HCT116 (cell line): ENCODE measurements around the gene CDH4. TPM values are rescaled to one million over a fixed set of nuclear protein-coding genes. Genes with fewer than 3 reads are reported as not detected.

Source experiments
- ATAC-seq: fragments of 200-7000 bp; cut with Tn5 transposase; 2 replicates; pipeline ENCODE4 v1.9.1; 2020; ENCODE audit warnings: mild to moderate bottlenecking, moderate library complexity
- BruUV-seq: library from RNA; stranded (reverse); fragments of 400-500 nt; replicated peaks from 2 replicates; lab custom pipeline; 2021; lab: Mats Ljungman, UMichigan
- CTCF ChIA-PET: fragments of 300-600 bp; sonication (Branson Sonifier 250); formaldehyde crosslinking; loops from one replicate; lab custom pipeline; 2021; ENCODE audit warnings: antibody characterized with exemption; lab: Charles Lee
- POLR2A ChIA-PET: fragments of 300-600, 350-600 bp; sonication (Branson Sonifier 250); formaldehyde crosslinking; loops from one replicate; lab custom pipeline; 2021; ENCODE audit warnings: antibody characterized with exemption; lab: Charles Lee
- RAD21 ChIA-PET, 2 experiments: fragments of 300-600 bp; sonication (Branson Sonifier 250); formaldehyde crosslinking; loops; one replicate each; lab custom pipeline; 2023; ENCODE audit warnings: low total read pairs in 2 of 2; ENCODE audit not compliant: uncharacterized antibody in 2 of 2, unreplicated experiment in 2 of 2, low non-redundant PET in 1 of 2; lab: Charles Lee
- DNase-seq: peaks from one replicate; pipeline ENCODE4 v3.0.0-alpha.2; 2010; ENCODE audit warnings: low read depth, low spot score
- H2AFZ ChIP-seq: fragments of 200-600 bp; shearing (Covaris generic), sonication (generic); 2 replicates; pipeline ENCODE4 v1.6.1; 2017; ENCODE audit warnings: low read depth, mixed run types, mixed read lengths, antibody characterized with exemption, low read length; ENCODE audit not compliant: poor library complexity, severe bottlenecking
- H3K27ac ChIP-seq: 2 replicates; pipeline ENCODE4 v1.5.1; 2012; ENCODE audit warnings: low read depth, low read length
- H3K27me3 ChIP-seq: fragments of 200-600 bp; sonication (generic); 2 replicates; pipeline ENCODE4 v1.6.1; 2016; ENCODE audit warnings: mixed run types, low read length, mixed read lengths; ENCODE audit not compliant: insufficient read depth
- H3K36me3 ChIP-seq, 2 experiments: fragments of 200-500 bp in 1 of 2; fragments of 200-600 bp in 1 of 2; sonication (Bioruptor generic) in 1 of 2; sonication (generic) in 1 of 2; 2 replicates each; pipeline versions ENCODE4 v1.5.1 to v1.6.1; 2014 to 2016; ENCODE audit warnings: low read length in 2 of 2, inconsistent platforms in 1 of 2, mixed read lengths in 1 of 2, mixed run types in 1 of 2; ENCODE audit not compliant: insufficient read depth in 2 of 2, control insufficient read depth in 1 of 2
- H3K4me1 ChIP-seq, 2 experiments: fragments of 200-600 bp in 1 of 2; sonication (generic) in 1 of 2; 2 replicates each; pipeline versions ENCODE4 v1.5.1 to v1.6.1; 2012 to 2017; ENCODE audit warnings: low read length in 2 of 2, inconsistent platforms in 1 of 2, mild to moderate bottlenecking in 1 of 2, mixed read lengths in 1 of 2, mixed run types in 1 of 2, moderate library complexity in 1 of 2; ENCODE audit not compliant: insufficient read depth in 2 of 2, control insufficient read depth in 1 of 2
- H3K4me2 ChIP-seq: fragments of 200-600 bp; sonication (generic); 2 replicates; pipeline ENCODE4 v1.6.1; 2017; ENCODE audit warnings: mixed run types, low read length, mixed read lengths
- H3K4me3 ChIP-seq, 2 experiments: fragments of 200-600 bp in 1 of 2; sonication (generic) in 1 of 2; replicated peaks in 1 of 2; 2 replicates each; pipeline ENCODE4 v1.5.1; 2011 to 2016; ENCODE audit warnings: low read length in 2 of 2, control low read depth in 1 of 2, low read depth in 1 of 2, mild to moderate bottlenecking in 1 of 2, mixed read lengths in 1 of 2, mixed run types in 1 of 2
- H3K79me2 ChIP-seq: fragments of 200-600 bp; sonication (generic); 2 replicates; pipeline ENCODE4 v1.6.1; 2017; ENCODE audit warnings: mild to moderate bottlenecking, mixed run types, low read length, moderate library complexity, mixed read lengths; ENCODE audit not compliant: insufficient read depth
- H3K9ac ChIP-seq: fragments of 200-600 bp; sonication (generic); 2 replicates; pipeline ENCODE4 v1.6.1; 2016; ENCODE audit warnings: low read length, mixed read lengths
- H3K9me2 ChIP-seq: fragments of 200-600 bp; sonication (generic), shearing (Covaris generic); 2 replicates; pipeline ENCODE4 v1.6.1; 2017; ENCODE audit warnings: mixed run types, mild to moderate bottlenecking, moderate library complexity; ENCODE audit not compliant: insufficient read depth
- H3K9me3 ChIP-seq, 2 experiments: fragments of 200-500 bp in 1 of 2; fragments of 200-600 bp in 1 of 2; sonication (Bioruptor generic) in 1 of 2; sonication (generic) in 1 of 2; 2 replicates each; pipeline ENCODE4 v1.6.1; 2014 to 2017; ENCODE audit warnings: low read length in 2 of 2, mixed read lengths in 2 of 2, inconsistent platforms in 1 of 2, low read depth in 1 of 2, mild to moderate bottlenecking in 1 of 2, mixed run types in 1 of 2, moderate library complexity in 1 of 2; ENCODE audit not compliant: control insufficient read depth in 1 of 2, insufficient read depth in 1 of 2
- H4K20me1 ChIP-seq: fragments of 200-600 bp; sonication (generic), shearing (Covaris generic); 2 replicates; pipeline ENCODE4 v1.6.1; 2017; ENCODE audit warnings: mixed run types, mild to moderate bottlenecking, moderate library complexity; ENCODE audit not compliant: insufficient read depth
- ELF1 ChIP-seq: IDR thresholded peaks from 2 replicates; pipeline ENCODE4 v1.6.1; 2012; ENCODE audit warnings: low read depth, borderline replicate concordance
- EZH2 ChIP-seq: fragments of 200-600 bp; sonication (generic); IDR thresholded peaks from 2 replicates; pipeline ENCODE4 v1.6.1; 2017; ENCODE audit warnings: antibody characterized with exemption, mixed run types
- EZH2phosphoT487 ChIP-seq: fragments of 200-600 bp; IDR thresholded peaks from 2 replicates; pipeline ENCODE4 v1.6.1; 2018; ENCODE audit warnings: antibody characterized with exemption, borderline replicate concordance
- FOSL1 ChIP-seq: IDR thresholded peaks from 2 replicates; pipeline ENCODE4 v1.6.1; 2012; ENCODE audit warnings: low read depth
- JUND ChIP-seq: IDR thresholded peaks from 2 replicates; pipeline ENCODE4 v1.6.1; 2012
- POLR2A ChIP-seq: IDR thresholded peaks from 2 replicates; pipeline ENCODE4 v1.7.0; 2011; ENCODE audit warnings: borderline replicate concordance; ENCODE audit not compliant: insufficient read depth, insufficient read length; ENCODE audit errors: extremely low read depth
- POLR2AphosphoS5 ChIP-seq: IDR thresholded peaks from 2 replicates; pipeline ENCODE4 v1.6.1; 2011; ENCODE audit warnings: mild to moderate bottlenecking, low read depth, low read length, moderate library complexity
- SRF ChIP-seq: IDR thresholded peaks from 2 replicates; pipeline ENCODE4 v1.6.1; 2012; ENCODE audit warnings: low read depth
- YY1 ChIP-seq: IDR thresholded peaks from 2 replicates; pipeline ENCODE4 v1.6.1; 2011; ENCODE audit warnings: low read length, low read depth, moderate library complexity, mild to moderate bottlenecking; ENCODE audit not compliant: insufficient replicate concordance; ENCODE audit errors: extremely low read depth
- ZBTB33 ChIP-seq: IDR thresholded peaks from 2 replicates; pipeline ENCODE4 v1.6.1; 2011; ENCODE audit warnings: mild to moderate bottlenecking, low read length, moderate library complexity; ENCODE audit not compliant: insufficient replicate concordance; ENCODE audit errors: extremely low read depth
- intact Hi-C: fragments of 100-400 bp; cut with micrococcal nuclease; formaldehyde crosslinking; loops from 2 replicates; pipeline ENCODE4 v1.10.0; 2022
- total RNA-seq: library from RNA; stranded (reverse); gene quantifications from one replicate; pipeline ENCODE4 v1.2.1, GENCODE V29; 2021; ENCODE audit not compliant: unreplicated experiment

CDH4 gene
- total RNA-seq, 1 experiment from 2014 or later = not detected

GRCh38 chr20:61647702-61648101, 395.6 kb downstream of the CDH4 start:
- DNase-seq (no peak), ATAC-seq (no peak)
- H3K9ac ChIP-seq = no peak overlapping the region
- H3K27ac ChIP-seq = no peak overlapping the region
- H3K27me3 ChIP-seq = peaks cover 26% of the 10 kb centered on the region
- no peak overlapping the region for H2AFZ ChIP-seq
- H3K9me3 ChIP-seq = no peaks in the 10 kb centered on the region
- intact Hi-C loops = no loop called here
- no peaks in the 10 kb centered on the region for H3K36me3 ChIP-seq
- no peaks in the 10 kb centered on the region for H4K20me1 ChIP-seq
- ChIA-PET POLR2A (no interaction called here), RAD21 (no interaction called here), CTCF (no interaction called here)
- no TSS peak for BruUV-seq
- no peaks in the 10 kb centered on the region for H3K4me1 ChIP-seq
- TF ChIP-seq JUND = no peak
- no peak for TF ChIP-seq ZBTB33
- TF ChIP-seq ELF1 = no peak
- no peak for TF ChIP-seq POLR2A
- no peak for TF ChIP-seq EZH2phosphoT487
- no peak for TF ChIP-seq EZH2
- no peak for TF ChIP-seq POLR2AphosphoS5
- TF ChIP-seq SRF = no peak
- TF ChIP-seq YY1 = no peak
- no peak for TF ChIP-seq FOSL1
- TF ChIP-seq, all 23 proteins: peak for 0
- no peaks in the 10 kb centered on the region for H3K9me2 ChIP-seq
- H3K4me3 ChIP-seq = no peak overlapping the region
- no peak overlapping the region for H3K4me2 ChIP-seq
- H3K79me2 ChIP-seq = no peaks in the 10 kb centered on the region
